NCI-H446 (cell line): Measurements from ENCODE around the gene KLHL12.
"Not testable (repeated sequence)": the region's sequence is repeated elsewhere in the genome, so short reads cannot be mapped to it uniquely, and the experiment has no call there.

Experiments
- DNase-seq, 2 experiments: peaks; one replicate each; lab custom pipeline; 2025; lab: John Stamatoyannopoulos, UW

KLHL12 gene

GRCh38 chr1:202951437-202951836 lies 24.4 kb upstream of the KLHL12 start:
- no peak for DNase-seq

- DNase-seq, result no peak
Observed at GRCh38 chr1:202945483-202945882, 18.4 kb upstream of the KLHL12 start.

GRCh38 chr1:202944438-202944921 lies 17.4 kb upstream of the KLHL12 start:
- DNase-seq, result no peak

- DNase-seq, result no peak
Observed at GRCh38 chr1:202942426-202942825, 15.4 kb upstream of the KLHL12 start.

- DNase-seq, result no peak
Observed at GRCh38 chr1:202941372-202941771, 14.3 kb upstream of the KLHL12 start.

- DNase-seq, result no peak
Observed at GRCh38 chr1:202940561-202940960, 13.5 kb upstream of the KLHL12 start.

GRCh38 chr1:202938287-202938925 lies 11.4 kb upstream of the KLHL12 start:
- DNase-seq, result no peak

GRCh38 chr1:202936409-202936808 lies 9.4 kb upstream of the KLHL12 start:
- DNase-seq, result not testable (repeated sequence)

GRCh38 chr1:202935844-202936243 lies 8.8 kb upstream of the KLHL12 start:
- DNase-seq, result no peak

- DNase-seq, result no peak
Observed at GRCh38 chr1:202934755-202935154, 7.7 kb upstream of the KLHL12 start.

- no peak for DNase-seq
Observed at GRCh38 chr1:202932476-202932875, 5.4 kb upstream of the KLHL12 start.

- DNase-seq, result no peak
Observed at GRCh38 chr1:202923533-202923932, 3.5 kb downstream of the KLHL12 start.

- DNase-seq, result no peak
Observed at GRCh38 chr1:202919615-202920014, 7.4 kb downstream of the KLHL12 start.

GRCh38 chr1:202915146-202915545 lies 11.9 kb downstream of the KLHL12 start:
- no peak for DNase-seq

GRCh38 chr1:202912476-202912875 lies 14.6 kb downstream of the KLHL12 start:
- not testable (repeated sequence) for DNase-seq

- DNase-seq, result no peak
Observed at GRCh38 chr1:202909494-202909893, 17.5 kb downstream of the KLHL12 start.

- DNase-seq, result no peak
Observed at GRCh38 chr1:202908998-202909397, 18.0 kb downstream of the KLHL12 start.

- no peak for DNase-seq
Observed at GRCh38 chr1:202905331-202905730, 21.7 kb downstream of the KLHL12 start.

- DNase-seq, result not testable (repeated sequence)
Observed at GRCh38 chr1:202903808-202904207, 23.2 kb downstream of the KLHL12 start.

- no peak for DNase-seq
Observed at GRCh38 chr1:202901555-202901954, 25.5 kb downstream of the KLHL12 start.

GRCh38 chr1:202892501-202892900 lies 34.5 kb downstream of the KLHL12 start:
- no peak for DNase-seq

- no peak for DNase-seq
Observed at GRCh38 chr1:202890392-202890791, 36.6 kb downstream of the KLHL12 start.

GRCh38 chr1:202888531-202889360 lies 38.3 kb downstream of the KLHL12 start, which contains the start of gene RABIF:
Gene RABIF (minus strand): TSS chr1:202889149. CDS start chr1:202889098, 51 bp downstream.
- DNase-seq, result peak; percentile 95 to 99
